ENCODE measurements around the gene SGTA.

Gene SGTA

DNA sequence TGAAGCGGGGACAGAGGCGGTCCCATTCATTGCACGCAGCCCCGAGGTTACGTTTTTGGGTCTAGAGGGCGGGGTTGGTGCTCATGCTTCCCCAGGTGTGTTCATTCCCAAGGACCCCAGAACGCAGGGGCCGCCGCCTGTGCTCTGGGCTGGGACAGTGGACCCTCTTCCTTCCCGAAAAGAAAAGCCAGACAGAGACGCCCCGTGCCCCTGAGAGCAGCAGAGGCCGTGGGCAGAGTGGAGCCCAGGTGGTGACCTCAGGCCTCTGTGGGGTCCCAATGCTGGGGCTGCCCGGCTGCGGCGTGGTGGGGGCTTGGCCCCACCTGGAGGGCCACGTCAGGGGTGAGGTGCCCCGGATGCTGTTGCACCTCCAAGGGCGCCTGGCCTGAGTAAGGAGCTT, 15.4 kb downstream of the SGTA start:
- no peak overlapping the region for H3K4me3 ChIP-seq (ENCODE audit: low read length)
- no peak for DNase-seq (ENCODE audit: low read depth)
- TF ChIP-seq, protein P1, sequence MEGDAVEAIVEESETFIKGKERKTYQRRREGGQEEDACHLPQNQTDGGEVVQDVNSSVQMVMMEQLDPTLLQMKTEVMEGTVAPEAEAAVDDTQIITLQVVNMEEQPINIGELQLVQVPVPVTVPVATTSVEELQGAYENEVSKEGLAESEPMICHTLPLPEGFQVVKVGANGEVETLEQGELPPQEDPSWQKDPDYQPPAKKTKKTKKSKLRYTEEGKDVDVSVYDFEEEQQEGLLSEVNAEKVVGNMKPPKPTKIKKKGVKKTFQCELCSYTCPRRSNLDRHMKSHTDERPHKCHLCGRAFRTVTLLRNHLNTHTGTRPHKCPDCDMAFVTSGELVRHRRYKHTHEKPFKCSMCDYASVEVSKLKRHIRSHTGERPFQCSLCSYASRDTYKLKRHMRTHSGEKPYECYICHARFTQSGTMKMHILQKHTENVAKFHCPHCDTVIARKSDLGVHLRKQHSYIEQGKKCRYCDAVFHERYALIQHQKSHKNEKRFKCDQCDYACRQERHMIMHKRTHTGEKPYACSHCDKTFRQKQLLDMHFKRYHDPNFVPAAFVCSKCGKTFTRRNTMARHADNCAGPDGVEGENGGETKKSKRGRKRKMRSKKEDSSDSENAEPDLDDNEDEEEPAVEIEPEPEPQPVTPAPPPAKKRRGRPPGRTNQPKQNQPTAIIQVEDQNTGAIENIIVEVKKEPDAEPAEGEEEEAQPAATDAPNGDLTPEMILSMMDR (conservative IDR thresholded peaks at IDR 0.05; ENCODE audit: low read length), result no peak

DNA sequence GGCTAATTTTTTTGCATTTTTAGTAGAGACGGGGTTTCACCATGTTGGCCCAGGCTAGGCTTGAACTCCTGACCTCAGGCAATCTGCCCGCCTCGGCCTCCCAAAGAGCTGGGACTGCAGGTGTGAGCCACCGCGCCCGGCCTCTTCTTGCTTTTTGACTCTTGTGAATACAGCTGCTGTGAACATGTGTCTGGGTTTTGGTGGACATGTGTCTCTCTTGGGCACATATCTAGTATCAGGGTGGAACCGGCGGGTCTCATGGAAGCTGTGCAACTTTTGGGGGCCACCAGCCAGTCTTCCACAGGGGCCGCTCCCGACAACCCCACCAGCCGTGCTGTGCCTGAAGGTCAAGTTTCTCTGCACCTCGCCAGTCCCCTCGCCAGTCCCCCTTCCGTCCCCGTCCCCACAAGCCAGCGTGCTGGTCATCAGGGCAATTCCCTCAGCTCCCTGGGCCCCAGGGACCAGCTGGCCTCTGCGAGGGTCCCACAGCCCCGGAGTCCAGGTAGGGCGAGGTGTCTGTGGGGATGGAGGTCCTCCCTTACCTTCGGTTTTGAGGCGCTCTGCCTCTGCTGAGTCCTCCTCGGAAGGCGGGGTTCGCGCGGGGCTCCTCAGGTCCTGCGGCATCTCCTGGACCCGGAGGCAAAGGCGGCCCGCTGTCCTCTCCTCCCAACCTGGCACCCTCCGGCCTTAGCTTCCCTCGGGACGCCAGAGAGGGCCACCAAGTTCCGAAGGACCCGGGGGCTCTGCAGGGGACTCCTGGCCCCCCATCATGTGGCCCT, 16.3 kb downstream of the SGTA start:
- TF ChIP-seq, protein P1 (conservative IDR thresholded peaks at IDR 0.05; ENCODE audit: low read length), result no peak
- H3K4me3 ChIP-seq (ENCODE audit: low read length), result no peak overlapping the region
- no peak for DNase-seq (ENCODE audit: low read depth)

DNA sequence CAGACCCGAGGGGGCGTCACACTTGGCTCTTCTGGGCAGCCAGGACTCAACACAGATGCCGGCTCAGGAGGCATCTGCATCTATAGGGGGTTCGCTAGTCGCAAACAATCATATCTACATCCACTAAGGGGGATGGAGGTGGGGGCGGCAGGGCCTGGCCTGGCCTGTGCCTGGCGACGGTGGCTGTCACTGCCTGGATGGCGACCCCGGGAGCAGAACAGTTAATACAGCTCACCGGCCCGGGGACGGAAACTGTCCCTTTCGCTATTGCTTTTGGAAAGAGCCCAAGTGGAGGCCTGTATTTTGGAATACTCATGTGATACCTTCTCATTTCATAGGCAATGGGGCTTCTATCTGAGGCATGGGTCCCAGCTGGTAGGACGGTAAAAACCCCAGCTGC, 17.7 kb downstream of the SGTA start:
- H3K4me3 ChIP-seq (ENCODE audit: low read length), result no peak overlapping the region
- no peak for DNase-seq (ENCODE audit: low read depth)
- TF ChIP-seq, protein P1 (conservative IDR thresholded peaks at IDR 0.05; ENCODE audit: low read length), result no peak

DNA sequence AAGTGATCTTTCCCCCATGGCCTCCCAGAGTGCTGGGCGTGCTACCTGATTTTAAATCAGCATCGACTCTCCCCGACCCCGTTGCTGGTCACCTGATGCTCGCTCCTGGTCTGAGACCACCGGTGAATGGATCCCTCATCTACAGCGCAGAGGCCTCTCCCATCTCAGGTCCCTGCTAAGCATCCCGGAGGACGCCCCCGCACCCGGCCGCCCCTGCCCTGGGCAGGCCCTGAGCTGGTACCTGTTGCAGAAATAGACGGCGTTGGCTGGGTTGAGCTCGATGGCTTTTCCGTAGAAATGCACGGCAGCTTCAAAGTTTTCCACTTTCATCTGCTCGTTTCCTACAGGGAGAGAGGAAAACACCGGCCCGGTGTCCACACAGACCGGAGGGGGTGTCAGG, 18.1 kb downstream of the SGTA start:
- no peak overlapping the region for H3K4me3 ChIP-seq (ENCODE audit: low read length)
- TF ChIP-seq, protein P1 (conservative IDR thresholded peaks at IDR 0.05; ENCODE audit: low read length), result no peak
- DNase-seq (ENCODE audit: low read depth), result no peak

DNA sequence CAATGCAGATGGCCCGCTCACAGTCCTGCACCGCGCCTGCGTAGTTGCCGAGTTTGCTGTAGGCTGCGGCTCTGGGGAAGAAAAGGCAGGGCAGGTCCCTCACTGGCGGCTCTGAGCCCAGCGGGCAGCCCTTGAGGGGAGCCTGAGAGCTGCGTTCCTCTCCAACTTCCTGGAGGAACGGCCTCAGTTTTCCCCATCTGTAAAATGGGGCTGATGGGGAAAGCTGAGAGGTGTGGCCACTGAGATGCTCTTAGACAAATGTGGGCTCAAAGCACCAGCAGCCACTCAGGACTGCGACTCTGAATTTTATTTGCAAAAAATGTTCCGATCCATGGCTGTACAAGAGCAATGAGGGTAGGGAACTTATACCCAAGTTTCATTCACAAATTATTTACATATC, 19.4 kb downstream of the SGTA start:
- H3K4me3 ChIP-seq (ENCODE audit: low read length), result no peak overlapping the region
- TF ChIP-seq, protein P1 (conservative IDR thresholded peaks at IDR 0.05; ENCODE audit: low read length), result no peak
- DNase-seq (ENCODE audit: low read depth), result no peak

DNA sequence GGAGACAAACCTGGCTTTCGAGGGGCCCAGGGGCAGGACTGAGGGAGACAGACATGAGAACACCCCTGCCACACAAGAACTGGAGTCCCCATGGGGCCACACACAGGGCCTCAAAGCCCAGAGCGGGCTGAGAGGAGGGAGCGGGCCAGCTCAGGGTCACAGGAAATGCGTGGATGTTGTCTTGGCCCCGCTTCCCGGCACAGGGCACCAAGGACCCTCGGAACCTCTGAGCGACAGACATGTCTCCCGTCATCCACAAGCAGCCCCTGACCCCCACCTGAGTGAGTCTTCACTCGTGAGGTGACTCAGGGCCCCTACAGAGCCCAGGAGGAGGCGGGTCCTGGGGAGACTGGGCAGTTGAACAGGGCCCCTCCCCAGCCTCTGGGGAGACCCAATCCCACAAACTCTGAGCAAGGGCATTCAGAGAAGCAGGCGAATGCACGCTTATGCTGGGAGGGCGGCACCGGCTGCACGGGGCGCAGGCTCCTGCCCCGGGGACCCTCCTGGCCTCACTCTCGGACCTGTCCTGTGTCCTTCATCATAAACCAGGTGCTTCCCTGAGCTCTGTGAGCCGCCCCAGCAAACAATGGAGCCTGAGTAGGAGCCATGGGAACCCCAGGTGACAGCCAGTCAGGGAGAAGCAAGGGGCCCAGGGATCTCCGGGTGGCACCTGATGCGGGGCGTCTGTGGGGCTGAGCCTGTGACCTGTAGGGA, 20.1 kb downstream of the SGTA start:
- no peak overlapping the region for H3K4me3 ChIP-seq (ENCODE audit: low read length)
- no peak for DNase-seq (ENCODE audit: low read depth)
- TF ChIP-seq, protein P1 (conservative IDR thresholded peaks at IDR 0.05; ENCODE audit: low read length), result no peak
